ENCODE measurements around the gene OR2M4.
"Not testable (repeated sequence)": the region's sequence is repeated elsewhere in the genome, so short reads cannot be mapped to it uniquely, and the experiment has no call there.

OR2M4 gene, protein sequence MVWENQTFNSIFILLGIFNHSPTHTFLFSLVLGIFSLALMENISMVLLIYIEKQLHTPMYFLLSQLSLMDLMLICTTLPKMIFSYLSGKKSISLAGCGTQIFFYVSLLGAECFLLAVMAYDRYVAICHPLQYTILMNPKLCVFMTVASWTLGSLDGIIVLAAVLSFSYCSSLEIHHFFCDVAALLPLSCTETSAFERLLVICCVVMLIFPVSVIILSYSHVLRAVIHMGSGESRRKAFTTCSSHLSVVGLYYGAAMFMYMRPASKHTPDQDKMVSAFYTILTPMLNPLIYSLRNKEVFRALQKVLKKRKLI

GRCh38 chr1:248231117-248231516, at the start of gene OR2M4:
TSS of gene OR2M4 (plus strand) at chr1:248231417. CDS start at chr1:248238929, 7,512 bp downstream.
- Histone ChIP-seq H3K27ac (ENCODE audit: low read length) (no peak within 1 kb of the TSS), H3K9me3 (ENCODE audit: insufficient read depth, low read depth, low read length) (peaks cover 89% of the 10 kb centered on the region), H3K9ac (ENCODE audit: low read depth, low read length) (no peak within 1 kb of the TSS), H3K36me3 (ENCODE audit: insufficient read depth, low read depth, low read length) (no peaks in the 10 kb centered on the region), H3K4me1 (ENCODE audit: insufficient read depth, low read length) (no peaks in the 10 kb centered on the region), H3K4me3 (ENCODE audit: low read length) (no peak within 1 kb of the TSS), H3K27me3 (ENCODE audit: insufficient read depth, low read length) (no peaks in the 10 kb centered on the region)

DNA sequence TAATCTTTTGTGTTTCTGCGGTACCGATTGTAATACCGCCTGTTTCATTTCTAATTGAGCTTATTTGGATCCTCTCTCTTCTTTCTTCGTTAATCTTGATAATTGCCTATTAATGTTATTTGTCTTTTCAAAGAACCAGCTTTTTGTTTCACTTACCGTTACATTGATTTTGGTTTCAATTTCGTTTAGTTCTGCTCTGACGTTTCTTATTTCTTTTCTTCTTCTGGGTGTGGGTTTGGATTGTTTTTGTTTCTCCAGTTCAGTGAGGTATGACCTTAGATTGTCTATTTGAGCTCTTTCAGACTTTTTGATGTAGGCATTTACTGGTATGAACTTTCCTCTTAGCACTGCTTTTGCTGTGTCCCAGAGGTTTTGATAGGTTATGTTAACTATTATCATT, 47.2 kb upstream of the OR2M4 start:
- Histone ChIP-seq H3K36me3 (ENCODE audit: insufficient read depth, low read depth, low read length) (no peaks in the 10 kb centered on the region), H3K9me3 (ENCODE audit: insufficient read depth, low read depth, low read length) (peaks cover 91% of the 10 kb centered on the region), H3K27me3 (ENCODE audit: insufficient read depth, low read length) (no peaks in the 10 kb centered on the region), H3K4me3 (ENCODE audit: low read length) (no peak overlapping the region), H3K27ac (ENCODE audit: low read length) (no peak overlapping the region), H3K9ac (ENCODE audit: low read depth, low read length) (no peak overlapping the region), H3K4me1 (ENCODE audit: insufficient read depth, low read length) (no peaks in the 10 kb centered on the region)

GRCh38 chr1:248187363-248187762, 43.9 kb upstream of the OR2M4 start:
- no peak overlapping the region for H3K27ac ChIP-seq (ENCODE audit: low read length)
- no peak overlapping the region for H3K4me3 ChIP-seq (ENCODE audit: low read length)
- H3K27me3 ChIP-seq (ENCODE audit: insufficient read depth, low read length): no peaks in the 10 kb centered on the region
- H3K9me3 ChIP-seq (ENCODE audit: insufficient read depth, low read depth, low read length): peaks cover 92% of the 10 kb centered on the region
- no peaks in the 10 kb centered on the region for H3K4me1 ChIP-seq (ENCODE audit: insufficient read depth, low read length)
- H3K36me3 ChIP-seq (ENCODE audit: insufficient read depth, low read depth, low read length): no peaks in the 10 kb centered on the region
- H3K9ac ChIP-seq (ENCODE audit: low read depth, low read length): no peak overlapping the region

DNA sequence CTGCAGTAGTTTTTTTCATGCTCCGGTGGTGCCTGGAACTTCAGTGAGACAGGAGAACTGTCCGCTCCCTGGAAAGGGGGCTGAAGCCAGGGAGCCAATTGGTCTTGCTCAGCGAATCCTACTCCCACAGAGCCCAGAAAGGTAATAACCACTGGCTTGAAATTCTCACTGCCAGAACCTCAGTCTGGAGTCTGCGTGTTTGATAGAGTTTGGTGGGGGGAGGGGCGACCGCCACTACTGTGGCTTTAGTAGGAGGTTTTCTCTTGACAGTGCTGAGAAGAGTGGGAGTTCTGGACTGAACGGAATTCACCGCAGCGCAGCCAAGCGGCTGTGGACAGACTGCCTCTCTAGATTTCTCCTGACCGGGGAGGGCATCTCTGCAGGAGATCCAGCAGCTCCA, 42.2 kb upstream of the OR2M4 start:
- Histone ChIP-seq H3K4me1 (ENCODE audit: insufficient read depth, low read length) (no peaks in the 10 kb centered on the region), H3K9me3 (ENCODE audit: insufficient read depth, low read depth, low read length) (peaks cover 91% of the 10 kb centered on the region), H3K36me3 (ENCODE audit: insufficient read depth, low read depth, low read length) (no peaks in the 10 kb centered on the region), H3K27ac (ENCODE audit: low read length) (no peak overlapping the region), H3K27me3 (ENCODE audit: insufficient read depth, low read length) (no peaks in the 10 kb centered on the region), H3K9ac (ENCODE audit: low read depth, low read length) (no peak overlapping the region), H3K4me3 (ENCODE audit: low read length) (no peak overlapping the region)

DNA sequence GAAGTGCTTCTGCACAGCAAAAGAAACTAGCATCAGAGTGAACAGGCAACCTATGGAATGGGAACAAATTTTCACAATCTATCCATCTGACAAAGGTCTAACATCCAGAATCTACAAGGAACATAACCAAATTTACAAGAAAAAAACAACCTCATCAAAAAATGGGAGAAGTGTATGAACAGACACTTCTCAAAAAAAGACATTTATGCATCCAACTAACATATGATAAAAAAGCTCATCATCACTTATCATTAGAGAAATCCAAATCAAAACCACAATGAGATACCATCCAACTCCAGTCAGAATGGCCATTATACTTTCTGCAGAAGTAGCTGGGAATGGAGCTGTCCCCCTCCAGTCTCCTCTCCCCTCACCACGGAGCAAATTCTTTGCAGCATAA, 37.1 kb upstream of the OR2M4 start:
- Histone ChIP-seq H3K27me3 (ENCODE audit: insufficient read depth, low read length) (no peaks in the 10 kb centered on the region), H3K27ac (ENCODE audit: low read length) (no peak overlapping the region), H3K9ac (ENCODE audit: low read depth, low read length) (no peak overlapping the region), H3K36me3 (ENCODE audit: insufficient read depth, low read depth, low read length) (no peaks in the 10 kb centered on the region), H3K9me3 (ENCODE audit: insufficient read depth, low read depth, low read length) (peaks cover 94% of the 10 kb centered on the region), H3K4me3 (ENCODE audit: low read length) (no peak overlapping the region), H3K4me1 (ENCODE audit: insufficient read depth, low read length) (no peaks in the 10 kb centered on the region)

- no peak within 1 kb of the TSS for H3K9ac ChIP-seq (ENCODE audit: low read depth, low read length)
- H3K36me3 ChIP-seq (ENCODE audit: insufficient read depth, low read depth, low read length): no peaks in the 10 kb centered on the region
- peaks cover 89% of the 10 kb centered on the region for H3K9me3 ChIP-seq (ENCODE audit: insufficient read depth, low read depth, low read length)
Measured at GRCh38 chr1:248196965-248197364, 34.3 kb upstream of the OR2M4 start, which contains the start of gene OR2M3. TSS of gene OR2M3 (plus strand) at chr1:248197265. CDS start at chr1:248203068, 5,803 bp downstream.

GRCh38 chr1:248215880-248216279, 15.3 kb upstream of the OR2M4 start:
- Histone ChIP-seq H3K9me3 (ENCODE audit: insufficient read depth, low read depth, low read length) (peaks cover 88% of the 10 kb centered on the region), H3K27ac (ENCODE audit: low read length) (no peak overlapping the region), H3K4me3 (ENCODE audit: low read length) (no peak overlapping the region), H3K27me3 (ENCODE audit: insufficient read depth, low read length) (no peaks in the 10 kb centered on the region), H3K36me3 (ENCODE audit: insufficient read depth, low read depth, low read length) (no peaks in the 10 kb centered on the region), H3K4me1 (ENCODE audit: insufficient read depth, low read length) (no peaks in the 10 kb centered on the region), H3K9ac (ENCODE audit: low read depth, low read length) (no peak overlapping the region)

More at GRCh38 chr1:248196965-248197364, 34.3 kb upstream of the OR2M4 start, which contains the start of gene OR2M3:
- no peaks in the 10 kb centered on the region for H3K4me1 ChIP-seq (ENCODE audit: insufficient read depth, low read length)
- H3K27me3 ChIP-seq (ENCODE audit: insufficient read depth, low read length): no peaks in the 10 kb centered on the region
- no peak within 1 kb of the TSS for H3K27ac ChIP-seq (ENCODE audit: low read length)
- H3K4me3 ChIP-seq (ENCODE audit: low read length): no peak within 1 kb of the TSS; the same call in 1 of the 2 replicates

DNA sequence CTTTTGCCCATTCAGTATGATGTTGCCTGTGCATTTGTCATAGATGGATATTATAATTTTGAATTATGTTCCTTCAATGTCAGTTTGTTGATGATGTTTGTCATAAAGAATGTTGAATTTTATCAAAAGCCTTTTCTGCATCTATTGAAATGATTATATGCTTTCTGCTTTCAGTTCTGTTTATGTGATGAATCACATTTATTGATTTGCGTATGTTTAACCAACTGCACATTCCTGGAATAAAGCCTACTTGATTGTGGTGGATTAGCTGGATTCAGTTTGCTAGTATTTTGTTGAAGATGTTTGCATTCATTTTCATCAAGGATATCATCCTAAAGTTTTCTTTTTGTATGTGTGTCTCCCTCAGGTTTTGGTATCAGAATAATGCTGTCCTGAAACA, 5.7 kb upstream of the OR2M4 start:
- H3K4me3 ChIP-seq (ENCODE audit: low read length): no peak overlapping the region
- H3K27me3 ChIP-seq (ENCODE audit: insufficient read depth, low read length): no peaks in the 10 kb centered on the region
- no peaks in the 10 kb centered on the region for H3K4me1 ChIP-seq (ENCODE audit: insufficient read depth, low read length)
- no peaks in the 10 kb centered on the region for H3K36me3 ChIP-seq (ENCODE audit: insufficient read depth, low read depth, low read length)
- H3K27ac ChIP-seq (ENCODE audit: low read length): no peak overlapping the region
- no peak overlapping the region for H3K9ac ChIP-seq (ENCODE audit: low read depth, low read length)
- peaks cover 87% of the 10 kb centered on the region for H3K9me3 ChIP-seq (ENCODE audit: insufficient read depth, low read depth, low read length)

DNA sequence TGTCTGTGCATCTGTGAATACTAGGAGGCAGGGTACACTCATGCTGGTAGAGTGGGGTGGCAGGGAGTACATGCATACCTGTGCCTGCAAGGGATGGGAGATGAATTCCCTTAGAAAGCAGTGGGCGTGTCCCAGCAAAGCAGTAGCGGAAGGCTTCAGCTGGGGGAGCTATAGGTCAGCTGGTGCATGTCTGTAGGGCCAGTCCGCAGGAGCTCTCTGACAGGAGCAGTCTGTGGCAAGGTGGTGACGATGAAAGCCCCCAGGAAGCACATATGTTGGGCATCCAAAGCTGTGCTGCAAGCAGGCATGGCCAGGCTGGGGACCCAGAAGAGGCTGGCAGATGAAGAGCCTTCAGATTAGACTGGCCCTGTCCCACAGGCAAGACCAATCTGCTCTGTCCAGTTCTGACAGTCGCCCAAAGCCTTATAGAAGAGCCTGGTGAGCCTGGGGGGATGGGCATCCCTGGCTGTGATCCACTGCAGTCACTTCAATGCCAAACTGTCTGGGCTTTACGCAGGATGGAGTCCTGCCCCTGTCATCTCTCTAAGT, 1.8 kb upstream of the OR2M4 start:
- H3K9me3 ChIP-seq (ENCODE audit: insufficient read depth, low read depth, low read length): peaks cover 89% of the 10 kb centered on the region

GRCh38 chr1:248239478-248239877, 8.3 kb downstream of the OR2M4 start:
- H3K9ac ChIP-seq (ENCODE audit: low read depth, low read length): no peak overlapping the region
- H3K4me1 ChIP-seq (ENCODE audit: insufficient read depth, low read length): no peaks in the 10 kb centered on the region
- H3K36me3 ChIP-seq (ENCODE audit: insufficient read depth, low read depth, low read length): no peaks in the 10 kb centered on the region
- H3K4me3 ChIP-seq (ENCODE audit: low read length): no peak overlapping the region; the same call in 1 of the 2 replicates
- H3K27ac ChIP-seq (ENCODE audit: low read length): no peak overlapping the region
- H3K9me3 ChIP-seq (ENCODE audit: insufficient read depth, low read depth, low read length): peaks cover 90% of the 10 kb centered on the region
- no peaks in the 10 kb centered on the region for H3K27me3 ChIP-seq (ENCODE audit: insufficient read depth, low read length)

More for the DNA sequence above, 1.8 kb upstream of the OR2M4 start:
- Histone ChIP-seq H3K27me3 (ENCODE audit: insufficient read depth, low read length) (no peaks in the 10 kb centered on the region), H3K36me3 (ENCODE audit: insufficient read depth, low read depth, low read length) (no peaks in the 10 kb centered on the region), H3K4me3 (ENCODE audit: low read length) (no peak overlapping the region), H3K9ac (ENCODE audit: low read depth, low read length) (no peak overlapping the region), H3K4me1 (ENCODE audit: insufficient read depth, low read length) (no peaks in the 10 kb centered on the region), H3K27ac (ENCODE audit: low read length) (no peak overlapping the region)

DNA sequence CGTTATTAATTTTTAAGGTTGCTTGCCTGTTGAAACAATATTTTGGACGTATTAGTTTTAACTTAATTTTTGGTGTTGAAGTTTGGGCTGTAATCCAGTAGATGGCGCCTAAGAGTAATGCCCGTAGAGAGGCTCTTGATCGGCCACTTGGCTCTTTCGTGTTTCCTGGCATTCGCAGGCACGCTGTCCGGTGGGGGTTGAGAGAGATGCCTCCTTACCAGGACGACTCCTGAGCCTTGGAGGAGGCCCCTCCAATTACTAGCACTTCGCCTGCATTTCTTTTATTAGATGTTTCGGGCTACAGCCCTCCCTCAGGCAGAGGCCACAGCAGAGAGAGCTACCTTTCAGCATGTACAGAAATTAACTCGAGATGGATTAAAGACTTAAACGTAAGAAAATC, 12.0 kb downstream of the OR2M4 start:
- peaks cover 92% of the 10 kb centered on the region for H3K9me3 ChIP-seq (ENCODE audit: insufficient read depth, low read depth, low read length)

GRCh38 chr1:248259309-248259708, 28.1 kb downstream of the OR2M4 start:
- H3K27ac ChIP-seq (ENCODE audit: low read length); H3K9ac ChIP-seq (ENCODE audit: low read depth, low read length); H3K36me3 ChIP-seq (ENCODE audit: insufficient read depth, low read depth, low read length); H3K4me1 ChIP-seq (ENCODE audit: insufficient read depth, low read length); H3K27me3 ChIP-seq (ENCODE audit: insufficient read depth, low read length); H3K4me3 ChIP-seq (ENCODE audit: low read length): not testable (repeated sequence)
- H3K9me3 ChIP-seq (ENCODE audit: insufficient read depth, low read depth, low read length): peaks cover 53% of the 10 kb centered on the region

More for the DNA sequence above, 12.0 kb downstream of the OR2M4 start:
- Histone ChIP-seq H3K9ac (ENCODE audit: low read depth, low read length) (no peak overlapping the region), H3K27me3 (ENCODE audit: insufficient read depth, low read length) (no peaks in the 10 kb centered on the region), H3K27ac (ENCODE audit: low read length) (no peak overlapping the region), H3K36me3 (ENCODE audit: insufficient read depth, low read depth, low read length) (no peaks in the 10 kb centered on the region), H3K4me3 (ENCODE audit: low read length) (no peak overlapping the region), H3K4me1 (ENCODE audit: insufficient read depth, low read length) (no peaks in the 10 kb centered on the region)

Data from iPS-20b (cell line).